Activated CD8-positive, alpha-beta memory T cell treated with anti-CD3 and anti-CD28 coated beads, Interleukin-2, amount 50 U/mL, for 1 hour (primary cell): ENCODE results near the gene DNAH17.

ENCODE experiments used
- DNase-seq: peaks from one replicate; pipeline ENCODE4 v3.0.0-alpha.2; 2020; ENCODE audit errors: extremely low read depth

DNAH17 gene

GRCh38 chr17:78428836-78429617 is 148.2 kb downstream of the DNAH17 start:
- no peak for DNase-seq

GRCh38 chr17:78428025-78428575 is 149.1 kb downstream of the DNAH17 start:
- no peak for DNase-seq

- no peak for DNase-seq
Measured at GRCh38 chr17:78427140-78427539, 150.1 kb downstream of the DNAH17 start.

- DNase-seq = no peak
Measured at GRCh38 chr17:78426293-78426879, 150.8 kb downstream of the DNAH17 start.

GRCh38 chr17:78425429-78425828 is 151.8 kb downstream of the DNAH17 start:
- DNase-seq = no peak

GRCh38 chr17:78423961-78424675 is 153.1 kb downstream of the DNAH17 start:
- no peak for DNase-seq

GRCh38 chr17:78422872-78423588 is 154.2 kb downstream of the DNAH17 start:
- no peak for DNase-seq

GRCh38 chr17:78422267-78422605 is 155.0 kb downstream of the DNAH17 start:
- no peak for DNase-seq

GRCh38 chr17:78421534-78422266 is 155.5 kb downstream of the DNAH17 start:
- DNase-seq = peak; percentile 24

GRCh38 chr17:78421084-78421533 is 156.1 kb downstream of the DNAH17 start:
- DNase-seq = no peak

- DNase-seq = no peak
Measured at GRCh38 chr17:78419970-78420815, 157.0 kb downstream of the DNAH17 start.

- DNase-seq = no peak
Measured at GRCh38 chr17:78418326-78419026, 158.7 kb downstream of the DNAH17 start.

- DNase-seq = no peak
Measured at GRCh38 chr17:78417531-78417909, 159.7 kb downstream of the DNAH17 start.

GRCh38 chr17:78416791-78417530 is 160.2 kb downstream of the DNAH17 start:
- DNase-seq = no peak

- DNase-seq = no peak
Measured at GRCh38 chr17:78415821-78416711, 161.1 kb downstream of the DNAH17 start.

- DNase-seq = no peak
Measured at GRCh38 chr17:78414178-78415162, 162.7 kb downstream of the DNAH17 start.

GRCh38 chr17:78412403-78412802 is 164.8 kb downstream of the DNAH17 start:
- DNase-seq = no peak
